HG03520 (cell line): ENCODE measurements around the gene ARID3A.
"Not testable (repeated sequence)": the region's sequence is repeated elsewhere in the genome, so short reads cannot be mapped to it uniquely, and the experiment has no call there.

Experiments
- ATAC-seq: cut with Tn5 transposase; IDR thresholded peaks from one replicate; pipeline ENCODE4 v1.9.1; 2021; ENCODE audit warnings: mild to moderate bottlenecking, moderate library complexity; ENCODE audit not compliant: unreplicated experiment

ARID3A gene

GRCh38 chr19:1014161-1015060 is 88.6 kb downstream of the ARID3A start:
- ATAC-seq: no peak

- ATAC-seq: no peak
Observed at GRCh38 chr19:1015061-1015781, 89.4 kb downstream of the ARID3A start.

- no peak for ATAC-seq
Observed at GRCh38 chr19:1015782-1016646, 90.2 kb downstream of the ARID3A start.

- no peak for ATAC-seq
Observed at GRCh38 chr19:1016647-1017114, 90.8 kb downstream of the ARID3A start.

GRCh38 chr19:1017115-1017905 is 91.5 kb downstream of the ARID3A start:
- ATAC-seq: no peak

- no peak for ATAC-seq
Observed at GRCh38 chr19:1017906-1018305, 92.1 kb downstream of the ARID3A start.

- no peak for ATAC-seq
Observed at GRCh38 chr19:1018393-1018792, 92.6 kb downstream of the ARID3A start.

- ATAC-seq: no peak
Observed at GRCh38 chr19:1018932-1019615, 93.2 kb downstream of the ARID3A start.

- ATAC-seq: no peak
Observed at GRCh38 chr19:1019616-1019961, 93.8 kb downstream of the ARID3A start.

GRCh38 chr19:1019980-1020867 is 94.4 kb downstream of the ARID3A start:
- ATAC-seq: no peak

- peak; percentile 83 for ATAC-seq
Observed at GRCh38 chr19:1020868-1021425, 95.1 kb downstream of the ARID3A start, which contains the start of gene TMEM259. Gene TMEM259, minus strand, starts transcription at chr19:1021123. Its CDS starts 127 bp downstream, at chr19:1020996.

- ATAC-seq: not testable (repeated sequence)
Observed at GRCh38 chr19:1023883-1024188, 98.0 kb downstream of the ARID3A start.

GRCh38 chr19:1025080-1025479 is 99.2 kb downstream of the ARID3A start:
- not testable (repeated sequence) for ATAC-seq
